Measurements from ENCODE around the gene HNRNPA2B1.

HNRNPA2B1 gene

DNA sequence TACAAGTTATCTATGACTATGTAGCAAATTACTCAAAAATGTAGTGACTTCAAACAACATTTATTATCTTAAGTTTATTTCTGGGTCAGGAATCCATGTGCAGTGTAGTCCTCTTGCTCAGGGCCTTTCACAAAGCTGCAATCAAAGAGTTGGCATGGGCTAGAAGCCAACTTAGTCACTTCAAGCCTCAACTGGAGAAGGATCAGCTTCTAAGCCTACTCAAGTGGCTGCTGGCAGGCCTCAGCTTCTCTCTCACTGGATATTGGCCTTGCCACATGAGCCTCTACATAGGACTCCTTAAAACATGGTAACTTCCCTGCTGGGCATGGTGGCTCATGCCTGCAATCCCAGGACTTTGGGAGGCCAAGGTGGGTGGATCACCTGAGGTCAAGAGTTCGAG lies 53.5 kb downstream of the HNRNPA2B1 start:
- ATAC-seq = no peak
- TF ChIP-seq ARNTL (CRISPR knock-in tag; IDR thresholded peaks at IDR 0.05; ENCODE audit: borderline replicate concordance, low read depth) (no peak), ZC3H10 (CRISPR knock-in tag; IDR thresholded peaks at IDR 0.05) (no peak), OSR1 (CRISPR knock-in tag; IDR thresholded peaks at IDR 0.05) (no peak), RARB (CRISPR knock-in tag; IDR thresholded peaks at IDR 0.05) (no peak), PATZ1 (CRISPR knock-in tag; IDR thresholded peaks at IDR 0.05; ENCODE audit: borderline replicate concordance) (no peak), TCF4 (CRISPR knock-in tag; IDR thresholded peaks at IDR 0.05; ENCODE audit: borderline replicate concordance) (no peak), ZNF565 (CRISPR knock-in tag; conservative IDR thresholded peaks at IDR 0.05; ENCODE audit: low read depth) (no peak), ISL1 (CRISPR knock-in tag; IDR thresholded peaks at IDR 0.05) (no peak), ZNF70 (CRISPR knock-in tag; IDR thresholded peaks at IDR 0.05) (no peak), POU6F1 (CRISPR knock-in tag; IDR thresholded peaks at IDR 0.05; ENCODE audit: borderline replicate concordance, low read depth) (no peak), BACH2 (CRISPR knock-in tag; IDR thresholded peaks at IDR 0.05; ENCODE audit: borderline replicate concordance) (no peak), GLIS3 (CRISPR knock-in tag; IDR thresholded peaks at IDR 0.05) (no peak)
- TF ChIP-seq, protein P1, sequence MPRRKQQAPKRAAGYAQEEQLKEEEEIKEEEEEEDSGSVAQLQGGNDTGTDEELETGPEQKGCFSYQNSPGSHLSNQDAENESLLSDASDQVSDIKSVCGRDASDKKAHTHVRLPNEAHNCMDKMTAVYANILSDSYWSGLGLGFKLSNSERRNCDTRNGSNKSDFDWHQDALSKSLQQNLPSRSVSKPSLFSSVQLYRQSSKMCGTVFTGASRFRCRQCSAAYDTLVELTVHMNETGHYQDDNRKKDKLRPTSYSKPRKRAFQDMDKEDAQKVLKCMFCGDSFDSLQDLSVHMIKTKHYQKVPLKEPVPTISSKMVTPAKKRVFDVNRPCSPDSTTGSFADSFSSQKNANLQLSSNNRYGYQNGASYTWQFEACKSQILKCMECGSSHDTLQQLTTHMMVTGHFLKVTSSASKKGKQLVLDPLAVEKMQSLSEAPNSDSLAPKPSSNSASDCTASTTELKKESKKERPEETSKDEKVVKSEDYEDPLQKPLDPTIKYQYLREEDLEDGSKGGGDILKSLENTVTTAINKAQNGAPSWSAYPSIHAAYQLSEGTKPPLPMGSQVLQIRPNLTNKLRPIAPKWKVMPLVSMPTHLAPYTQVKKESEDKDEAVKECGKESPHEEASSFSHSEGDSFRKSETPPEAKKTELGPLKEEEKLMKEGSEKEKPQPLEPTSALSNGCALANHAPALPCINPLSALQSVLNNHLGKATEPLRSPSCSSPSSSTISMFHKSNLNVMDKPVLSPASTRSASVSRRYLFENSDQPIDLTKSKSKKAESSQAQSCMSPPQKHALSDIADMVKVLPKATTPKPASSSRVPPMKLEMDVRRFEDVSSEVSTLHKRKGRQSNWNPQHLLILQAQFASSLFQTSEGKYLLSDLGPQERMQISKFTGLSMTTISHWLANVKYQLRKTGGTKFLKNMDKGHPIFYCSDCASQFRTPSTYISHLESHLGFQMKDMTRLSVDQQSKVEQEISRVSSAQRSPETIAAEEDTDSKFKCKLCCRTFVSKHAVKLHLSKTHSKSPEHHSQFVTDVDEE (CRISPR knock-in tag; IDR thresholded peaks at IDR 0.05) = no peak
- TF ChIP-seq, protein P2, sequence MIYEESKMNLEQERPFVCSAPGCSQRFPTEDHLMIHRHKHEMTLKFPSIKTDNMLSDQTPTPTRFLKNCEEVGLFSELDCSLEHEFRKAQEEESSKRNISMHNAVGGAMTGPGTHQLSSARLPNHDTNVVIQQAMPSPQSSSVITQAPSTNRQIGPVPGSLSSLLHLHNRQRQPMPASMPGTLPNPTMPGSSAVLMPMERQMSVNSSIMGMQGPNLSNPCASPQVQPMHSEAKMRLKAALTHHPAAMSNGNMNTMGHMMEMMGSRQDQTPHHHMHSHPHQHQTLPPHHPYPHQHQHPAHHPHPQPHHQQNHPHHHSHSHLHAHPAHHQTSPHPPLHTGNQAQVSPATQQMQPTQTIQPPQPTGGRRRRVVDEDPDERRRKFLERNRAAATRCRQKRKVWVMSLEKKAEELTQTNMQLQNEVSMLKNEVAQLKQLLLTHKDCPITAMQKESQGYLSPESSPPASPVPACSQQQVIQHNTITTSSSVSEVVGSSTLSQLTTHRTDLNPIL (CRISPR knock-in tag; IDR thresholded peaks at IDR 0.05; ENCODE audit: low read depth) = no peak

GRCh38 chr7:26145238-26145637 lies 55.3 kb downstream of the HNRNPA2B1 start:
- ATAC-seq = no peak
- no peak for TF ChIP-seq GLIS3 (CRISPR knock-in tag; IDR thresholded peaks at IDR 0.05)
- TF ChIP-seq, protein P2 (CRISPR knock-in tag; IDR thresholded peaks at IDR 0.05; ENCODE audit: low read depth) = no peak
- no peak for TF ChIP-seq SNAI2 (CRISPR knock-in tag; IDR thresholded peaks at IDR 0.05)
- TF ChIP-seq, protein P3, sequence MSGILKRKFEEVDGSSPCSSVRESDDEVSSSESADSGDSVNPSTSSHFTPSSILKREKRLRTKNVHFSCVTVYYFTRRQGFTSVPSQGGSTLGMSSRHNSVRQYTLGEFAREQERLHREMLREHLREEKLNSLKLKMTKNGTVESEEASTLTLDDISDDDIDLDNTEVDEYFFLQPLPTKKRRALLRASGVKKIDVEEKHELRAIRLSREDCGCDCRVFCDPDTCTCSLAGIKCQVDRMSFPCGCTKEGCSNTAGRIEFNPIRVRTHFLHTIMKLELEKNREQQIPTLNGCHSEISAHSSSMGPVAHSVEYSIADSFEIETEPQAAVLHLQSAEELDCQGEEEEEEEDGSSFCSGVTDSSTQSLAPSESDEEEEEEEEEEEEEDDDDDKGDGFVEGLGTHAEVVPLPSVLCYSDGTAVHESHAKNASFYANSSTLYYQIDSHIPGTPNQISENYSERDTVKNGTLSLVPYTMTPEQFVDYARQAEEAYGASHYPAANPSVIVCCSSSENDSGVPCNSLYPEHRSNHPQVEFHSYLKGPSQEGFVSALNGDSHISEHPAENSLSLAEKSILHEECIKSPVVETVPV (CRISPR knock-in tag; IDR thresholded peaks at IDR 0.05) = no peak
- no peak for TF ChIP-seq BACH2 (CRISPR knock-in tag; IDR thresholded peaks at IDR 0.05; ENCODE audit: borderline replicate concordance)
- TF ChIP-seq ESRRG (CRISPR knock-in tag; IDR thresholded peaks at IDR 0.05) = no peak
- TF ChIP-seq ZFP3 (CRISPR knock-in tag; IDR thresholded peaks at IDR 0.05) = no peak
- TF ChIP-seq PATZ1 (CRISPR knock-in tag; IDR thresholded peaks at IDR 0.05; ENCODE audit: borderline replicate concordance) = no peak
- TF ChIP-seq OSR1 (CRISPR knock-in tag; IDR thresholded peaks at IDR 0.05) = no peak
- TF ChIP-seq ZC3H10 (CRISPR knock-in tag; IDR thresholded peaks at IDR 0.05) = no peak
